Suprapubic skin (tissue), 4 donors: ENCODE results near the gene CELSR2. TPM values are rescaled to one million over a fixed set of nuclear protein-coding genes. Genes with fewer than 3 reads are reported as not detected.
"Not testable (repeated sequence)": the region's sequence is repeated elsewhere in the genome, so short reads cannot be mapped to it uniquely, and the experiment has no call there.

Experiments used
- DNase-seq, 2 donors: peaks; one replicate each; pipeline ENCODE4 v3.0.0-alpha.2; 2019; ENCODE audit warnings: low spot score in 2 of 2
- H3K27ac ChIP-seq: fragments of 200-600 bp; sonication (generic); one replicate; pipeline ENCODE4 v1.5.1; 2019
- H3K27me3 ChIP-seq: fragments of 200-600 bp; sonication (generic); one replicate; pipeline ENCODE4 v1.5.1; 2019
- H3K36me3 ChIP-seq: fragments of 200-600 bp; sonication (generic); one replicate; pipeline ENCODE4 v1.5.1; 2019
- H3K4me1 ChIP-seq: fragments of 200-600 bp; sonication (generic); one replicate; pipeline ENCODE4 v1.5.1; 2019
- H3K4me3 ChIP-seq: fragments of 200-600 bp; sonication (generic); one replicate; pipeline ENCODE4 v1.5.1; 2019; ENCODE audit warnings: mild to moderate bottlenecking
- H3K9me3 ChIP-seq: fragments of 200-600 bp; sonication (generic); one replicate; pipeline ENCODE4 v1.5.1; 2019
- EP300 ChIP-seq: sonication (generic); formaldehyde crosslinking; IDR thresholded peaks from one replicate; pipeline ENCODE4 v1.6.1; 2017; ENCODE audit warnings: antibody characterized with exemption
- POLR2A ChIP-seq, 2 donors: fragments of 450-650 bp; IDR thresholded peaks; one replicate each; pipeline ENCODE4 v1.6.1; 2017; ENCODE audit warnings: antibody characterized with exemption in 2 of 2, mild to moderate bottlenecking in 2 of 2, moderate library complexity in 2 of 2
- POLR2AphosphoS5 ChIP-seq, 3 donors: sonication (generic); formaldehyde crosslinking; IDR thresholded peaks; one replicate each; pipeline ENCODE4 v1.6.1; 2017; ENCODE audit warnings: antibody characterized with exemption in 3 of 3
- WGBS: methylation state at CpG from one replicate; pipeline ENCODE4 v1.1.5; 2018; 5-methylcytosine and 5-hydroxymethylcytosine counted together
- total RNA-seq, 4 donors: library from RNA; depleted of rRNA; stranded (reverse); fragments of >200 nt; gene quantifications; one replicate each; pipeline ENCODE4 v1.1.0, GENCODE V29; 2016
- TF ChIP-seq, protein P1 (sequence below), 2 donors: fragments of 200-600 bp in 1 of 2; fragments of 450-650 bp in 1 of 2; sonication (generic) in 1 of 2; IDR thresholded peaks; one replicate each; pipeline ENCODE4 v1.5.1; 2016 to 2019; ENCODE audit warnings: antibody characterized with exemption in 2 of 2, mild to moderate bottlenecking in 1 of 2, moderate library complexity in 1 of 2

Gene CELSR2
- total RNA-seq, 4 donors from 2014 or later = 106 to 145 (median 129) TPM

DNA sequence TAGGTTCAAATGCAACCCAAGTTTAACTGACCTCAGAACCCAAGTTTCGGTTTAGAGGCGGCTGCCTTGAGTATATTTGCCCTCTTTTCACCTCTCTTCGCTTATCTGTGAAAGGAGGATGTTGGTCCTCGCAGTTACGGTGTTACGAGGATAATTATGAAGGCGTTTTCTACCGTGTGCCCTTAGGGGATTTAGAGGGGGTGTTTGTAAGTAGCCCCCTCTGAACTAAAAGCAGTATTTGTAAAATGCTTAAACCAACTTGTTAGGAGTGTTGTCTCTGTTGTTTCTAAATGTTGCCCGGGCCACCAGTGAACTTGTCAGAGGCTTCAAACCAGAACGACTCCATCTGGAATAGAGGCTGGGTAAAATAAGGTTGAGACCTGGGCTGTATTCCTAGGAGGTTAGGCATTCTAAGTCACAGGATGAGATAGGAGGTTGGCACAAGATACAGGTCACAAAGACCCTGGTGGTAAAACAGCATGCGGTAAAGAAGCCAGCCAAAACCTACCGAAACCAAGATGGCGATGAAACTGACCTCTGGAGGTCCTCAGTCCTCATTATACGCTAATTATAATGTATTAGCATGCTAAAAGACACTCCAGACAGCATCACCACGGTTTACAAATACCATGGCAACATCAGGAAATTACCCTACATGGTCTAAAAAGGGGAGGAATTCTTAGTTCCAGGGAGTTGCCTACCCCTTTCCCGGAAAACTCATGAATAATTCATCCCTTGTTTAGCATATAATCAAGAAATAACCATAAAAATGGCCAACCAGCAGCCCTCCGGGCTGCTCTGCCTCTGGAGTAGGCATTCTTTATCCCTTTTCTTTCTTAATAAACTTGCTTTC, 34.6 kb downstream of the CELSR2 start:
- DNase-seq = no peak
- H3K9me3 ChIP-seq = no peaks in the 10 kb centered on the region
- H3K4me1 ChIP-seq = peaks cover 24% of the 10 kb centered on the region
- peaks cover 3% of the 10 kb centered on the region for H3K36me3 ChIP-seq
- TF ChIP-seq POLR2A (IDR thresholded peaks at IDR 0.05) = no peak
- no peak for TF ChIP-seq POLR2AphosphoS5 (IDR thresholded peaks at IDR 0.05)
- TF ChIP-seq, protein P1, sequence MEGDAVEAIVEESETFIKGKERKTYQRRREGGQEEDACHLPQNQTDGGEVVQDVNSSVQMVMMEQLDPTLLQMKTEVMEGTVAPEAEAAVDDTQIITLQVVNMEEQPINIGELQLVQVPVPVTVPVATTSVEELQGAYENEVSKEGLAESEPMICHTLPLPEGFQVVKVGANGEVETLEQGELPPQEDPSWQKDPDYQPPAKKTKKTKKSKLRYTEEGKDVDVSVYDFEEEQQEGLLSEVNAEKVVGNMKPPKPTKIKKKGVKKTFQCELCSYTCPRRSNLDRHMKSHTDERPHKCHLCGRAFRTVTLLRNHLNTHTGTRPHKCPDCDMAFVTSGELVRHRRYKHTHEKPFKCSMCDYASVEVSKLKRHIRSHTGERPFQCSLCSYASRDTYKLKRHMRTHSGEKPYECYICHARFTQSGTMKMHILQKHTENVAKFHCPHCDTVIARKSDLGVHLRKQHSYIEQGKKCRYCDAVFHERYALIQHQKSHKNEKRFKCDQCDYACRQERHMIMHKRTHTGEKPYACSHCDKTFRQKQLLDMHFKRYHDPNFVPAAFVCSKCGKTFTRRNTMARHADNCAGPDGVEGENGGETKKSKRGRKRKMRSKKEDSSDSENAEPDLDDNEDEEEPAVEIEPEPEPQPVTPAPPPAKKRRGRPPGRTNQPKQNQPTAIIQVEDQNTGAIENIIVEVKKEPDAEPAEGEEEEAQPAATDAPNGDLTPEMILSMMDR (IDR thresholded peaks at IDR 0.05) = no peak
- no peak for TF ChIP-seq EP300
- peak overlapping the region; percentile 74 for H3K27ac ChIP-seq
- WGBS = 47% methylated on average over 17 of the region's 17 CpGs
- peak overlapping the region; percentile 60 for H3K4me3 ChIP-seq
- no peaks in the 10 kb centered on the region for H3K27me3 ChIP-seq

DNA sequence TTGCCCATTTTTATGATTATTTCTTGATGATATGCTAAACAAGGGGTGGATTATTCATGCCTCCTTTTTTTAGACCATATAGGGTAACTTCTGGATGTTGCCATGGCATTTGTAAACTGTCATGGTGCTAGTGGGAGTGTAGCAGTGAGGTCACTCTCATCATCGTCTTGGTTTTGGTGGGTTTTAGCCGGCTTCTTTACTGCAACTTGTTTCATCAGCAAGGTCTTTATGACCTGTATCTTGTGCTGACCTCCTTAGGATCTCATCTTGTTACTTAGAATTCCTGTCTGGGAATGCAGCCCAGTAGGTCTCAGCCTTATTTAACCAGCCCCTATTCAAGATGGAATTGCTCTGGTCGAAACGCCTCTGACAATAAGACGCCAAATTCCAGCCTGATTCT, 37.4 kb downstream of the CELSR2 start:
- 89% methylated on average over 5 of the region's 5 CpGs for WGBS
- H3K27me3 ChIP-seq, H3K27ac ChIP-seq: not testable (repeated sequence)

DNA sequence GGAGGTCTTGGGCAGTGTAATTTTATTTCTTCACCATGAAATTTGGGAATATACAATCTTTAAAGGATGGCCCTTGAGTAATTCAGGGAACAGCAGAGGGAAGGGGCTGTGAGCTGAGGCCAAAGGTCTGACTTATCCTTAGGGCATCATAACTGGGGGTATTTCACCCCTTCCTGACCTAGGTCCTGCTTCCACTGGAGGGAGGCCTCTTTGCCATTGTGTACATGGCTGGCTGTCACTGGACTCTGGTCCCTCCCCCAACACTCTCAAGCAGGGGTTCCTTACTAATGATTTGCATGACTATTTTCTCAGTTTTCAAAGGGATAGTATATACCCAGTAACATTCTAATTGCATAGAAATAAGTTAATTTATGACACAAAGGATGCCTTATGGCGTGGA, 40.8 kb downstream of the CELSR2 start:
- DNase-seq = no peak
- Histone ChIP-seq H3K4me3 (no peak overlapping the region), H3K27me3 (no peaks in the 10 kb centered on the region), H3K36me3 (no peaks in the 10 kb centered on the region), H3K27ac (no peak overlapping the region), H3K4me1 (no peaks in the 10 kb centered on the region), H3K9me3 (no peaks in the 10 kb centered on the region)
- TF ChIP-seq POLR2A (IDR thresholded peaks at IDR 0.05) = no peak
- no peak for TF ChIP-seq EP300
- no peak for TF ChIP-seq POLR2AphosphoS5 (IDR thresholded peaks at IDR 0.05)
- TF ChIP-seq, protein P1 (IDR thresholded peaks at IDR 0.05) = no peak
- WGBS = 92% methylated on average over 1 of the region's 1 CpG

More for the DNA sequence above, 37.4 kb downstream of the CELSR2 start:
- not testable (repeated sequence) for H3K36me3 ChIP-seq, DNase-seq, H3K9me3 ChIP-seq, H3K4me3 ChIP-seq
- H3K4me1 ChIP-seq = peaks cover 20% of the 10 kb centered on the region

DNA sequence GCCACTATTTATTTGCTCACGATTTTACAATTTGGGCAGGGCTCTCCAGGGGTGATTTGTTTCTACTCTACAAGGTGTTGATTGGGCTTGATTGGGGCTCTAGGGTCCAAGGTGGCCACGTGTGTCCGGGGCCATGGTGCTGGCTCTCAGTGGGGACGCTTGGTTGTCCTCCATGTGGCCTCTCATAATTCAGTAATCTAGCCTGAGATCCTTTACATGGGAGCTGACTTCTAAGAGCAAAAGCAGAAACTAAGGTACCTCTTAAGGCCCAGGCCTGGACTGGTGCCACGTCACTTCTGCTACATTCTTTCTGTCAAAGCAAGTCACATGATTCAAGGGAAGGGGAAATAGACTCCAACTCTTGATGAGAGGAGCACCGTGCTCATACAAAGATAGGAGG, 41.7 kb downstream of the CELSR2 start:
- 69% methylated on average over 6 of the region's 6 CpGs for WGBS
- H3K27ac ChIP-seq = no peak overlapping the region
- H3K4me3 ChIP-seq = no peak overlapping the region
- no peaks in the 10 kb centered on the region for H3K36me3 ChIP-seq
- H3K4me1 ChIP-seq = no peaks in the 10 kb centered on the region
- no peak for DNase-seq
- TF ChIP-seq EP300 = no peak
- no peak for TF ChIP-seq POLR2A (IDR thresholded peaks at IDR 0.05)
- TF ChIP-seq, protein P1 (IDR thresholded peaks at IDR 0.05) = no peak
- no peak for TF ChIP-seq POLR2AphosphoS5 (IDR thresholded peaks at IDR 0.05)
- H3K27me3 ChIP-seq = no peaks in the 10 kb centered on the region
- H3K9me3 ChIP-seq = no peaks in the 10 kb centered on the region

DNA sequence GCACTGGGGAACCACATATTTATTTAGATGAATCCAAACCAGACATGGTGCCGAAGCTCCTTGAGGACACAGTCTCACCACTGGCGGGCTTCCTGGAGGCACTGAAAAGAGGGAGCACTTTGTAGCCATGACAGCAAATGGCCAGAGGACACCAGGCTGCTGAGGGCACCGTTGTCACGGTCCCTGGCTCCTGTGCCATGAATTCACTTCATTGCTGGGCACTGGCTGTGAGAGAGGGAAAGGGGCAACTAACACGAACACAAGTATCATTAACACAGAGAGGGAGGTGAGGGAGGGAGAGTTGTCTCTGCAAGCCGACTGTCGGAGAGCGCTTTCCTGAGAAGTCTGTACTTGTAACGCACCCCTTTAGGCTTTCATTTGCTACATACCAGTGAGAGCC, 43.0 kb downstream of the CELSR2 start:
- H3K27me3 ChIP-seq = no peaks in the 10 kb centered on the region
- no peaks in the 10 kb centered on the region for H3K9me3 ChIP-seq
- no peaks in the 10 kb centered on the region for H3K36me3 ChIP-seq
- no peak overlapping the region for H3K27ac ChIP-seq
- WGBS = 63% methylated on average over 9 of the region's 9 CpGs
- TF ChIP-seq POLR2AphosphoS5 (IDR thresholded peaks at IDR 0.05) (no peak), POLR2A (IDR thresholded peaks at IDR 0.05) (no peak), EP300 (no peak)
- TF ChIP-seq, protein P1 (IDR thresholded peaks at IDR 0.05) = no peak
- DNase-seq = no peak
- H3K4me3 ChIP-seq = no peak overlapping the region
- no peaks in the 10 kb centered on the region for H3K4me1 ChIP-seq
